WTC11 (cell line): ENCODE results near the gene ADAMTS10. TPM values are rescaled to one million over a fixed set of nuclear protein-coding genes. Genes with fewer than 3 reads are reported as not detected.

Source experiments
- ATAC-seq: fragments of 200-7000 bp; cut with Tn5 transposase; 2 replicates; pipeline ENCODE4 v1.10.0; 2021; ENCODE audit warnings: mild to moderate bottlenecking, moderate library complexity
- CTCF ChIA-PET: fragments of 300-600 bp; sonication (Branson Sonifier 250); formaldehyde crosslinking; loops from one replicate; lab custom pipeline; 2021; ENCODE audit warnings: antibody characterized with exemption; lab: Charles Lee
- POLR2A ChIA-PET: fragments of 350-600 bp; sonication (Branson Sonifier 250); formaldehyde crosslinking; loops from one replicate; lab custom pipeline; 2021; ENCODE audit warnings: antibody characterized with exemption; lab: Charles Lee
- DNase-seq: peaks from one replicate; pipeline ENCODE4 v3.0.0; 2021; ENCODE audit warnings: low spot score
- H3K27ac Mint-ChIP-seq: 2 replicates; pipeline ENCODE4 v1.8.0; 2021; ENCODE audit warnings: mixed read lengths
- H3K27me3 Mint-ChIP-seq: 2 replicates; pipeline ENCODE4 v1.8.0; 2021; ENCODE audit warnings: low read depth, mild to moderate bottlenecking, moderate library complexity, mixed read lengths
- H3K36me3 Mint-ChIP-seq: 2 replicates; pipeline ENCODE4 v1.8.0; 2021; ENCODE audit warnings: mixed read lengths
- H3K4me1 Mint-ChIP-seq: 2 replicates; pipeline ENCODE4 v1.8.0; 2022; ENCODE audit warnings: mixed read lengths
- H3K4me3 Mint-ChIP-seq: 2 replicates; pipeline ENCODE4 v1.8.0; 2021; ENCODE audit warnings: mild to moderate bottlenecking, moderate library complexity, mixed read lengths
- H3K9me3 Mint-ChIP-seq: 2 replicates; pipeline ENCODE4 v1.8.0; 2021; ENCODE audit warnings: mixed read lengths
- ATF1 ChIP-seq: sonication (generic); formaldehyde crosslinking; IDR thresholded peaks from 2 replicates; pipeline ENCODE4 v1.8.1; 2023; ENCODE audit warnings: mild to moderate bottlenecking, moderate library complexity, missing genetic modification reagents
- ATF3 ChIP-seq: sonication (generic); formaldehyde crosslinking; conservative IDR thresholded peaks from 2 replicates; pipeline ENCODE4 v1.8.1; 2022; ENCODE audit warnings: mild to moderate bottlenecking, missing genetic modification reagents
- CBFB ChIP-seq: sonication (generic); formaldehyde crosslinking; IDR thresholded peaks from 2 replicates; pipeline ENCODE4 v1.8.1; 2022; ENCODE audit warnings: mild to moderate bottlenecking, low read depth, missing genetic modification reagents
- CREM ChIP-seq: sonication (generic); formaldehyde crosslinking; IDR thresholded peaks from 2 replicates; pipeline ENCODE4 v1.8.1; 2022; ENCODE audit warnings: mild to moderate bottlenecking, missing genetic modification reagents, moderate library complexity
- E2F1 ChIP-seq: sonication (generic); formaldehyde crosslinking; IDR thresholded peaks from 2 replicates; pipeline ENCODE4 v1.8.0; 2022; ENCODE audit warnings: mild to moderate bottlenecking, missing genetic modification reagents
- E2F4 ChIP-seq: sonication (generic); formaldehyde crosslinking; IDR thresholded peaks from 2 replicates; pipeline ENCODE4 v1.8.1; 2022; ENCODE audit warnings: low read depth, mild to moderate bottlenecking, moderate library complexity, missing genetic modification reagents, borderline replicate concordance
- E2F5 ChIP-seq: sonication (generic); formaldehyde crosslinking; IDR thresholded peaks from 2 replicates; pipeline ENCODE4 v1.8.1; 2022; ENCODE audit warnings: mild to moderate bottlenecking, moderate library complexity, missing genetic modification reagents
- ETV6 ChIP-seq: sonication (generic); formaldehyde crosslinking; IDR thresholded peaks from 2 replicates; pipeline ENCODE4 v1.8.1; 2022; ENCODE audit warnings: mild to moderate bottlenecking, missing genetic modification reagents
- FOXP4 ChIP-seq: sonication (generic); formaldehyde crosslinking; IDR thresholded peaks from 2 replicates; pipeline ENCODE4 v1.8.0; 2022; ENCODE audit warnings: mild to moderate bottlenecking, missing genetic modification reagents
- IRF2 ChIP-seq: sonication (generic); formaldehyde crosslinking; IDR thresholded peaks from 2 replicates; pipeline ENCODE4 v1.8.0; 2022; ENCODE audit warnings: low read depth, missing genetic modification reagents, borderline replicate concordance
- JUN ChIP-seq: sonication (generic); formaldehyde crosslinking; IDR thresholded peaks from 2 replicates; pipeline ENCODE4 v1.8.0; 2023; ENCODE audit warnings: mild to moderate bottlenecking, missing genetic modification reagents
- MAX ChIP-seq: sonication (generic); formaldehyde crosslinking; IDR thresholded peaks from 2 replicates; pipeline ENCODE4 v1.8.0; 2022; ENCODE audit warnings: mild to moderate bottlenecking, missing genetic modification reagents
- MXD4 ChIP-seq: fragments of 250-450 bp; sonication (Bioruptor Pico); IDR thresholded peaks from 2 replicates; pipeline ENCODE4 v1.8.0; 2021; ENCODE audit warnings: mild to moderate bottlenecking, moderate library complexity, borderline replicate concordance
- NFE2L1 ChIP-seq: sonication (generic); formaldehyde crosslinking; IDR thresholded peaks from 2 replicates; pipeline ENCODE4 v1.8.1; 2023; ENCODE audit warnings: missing genetic modification reagents
- NFYB ChIP-seq: sonication (generic); formaldehyde crosslinking; conservative IDR thresholded peaks from 2 replicates; pipeline ENCODE4 v1.8.0; 2022; ENCODE audit warnings: low read depth, missing genetic modification reagents
- SOX15 ChIP-seq: fragments of 250-450 bp; sonication (Bioruptor Pico); IDR thresholded peaks from 2 replicates; pipeline ENCODE4 v1.9.0; 2021; ENCODE audit warnings: mild to moderate bottlenecking
- SP1 ChIP-seq: sonication (generic); formaldehyde crosslinking; conservative IDR thresholded peaks from 2 replicates; pipeline ENCODE4 v1.8.1; 2022; ENCODE audit warnings: missing genetic modification reagents
- TEAD4 ChIP-seq: sonication (generic); formaldehyde crosslinking; IDR thresholded peaks from 2 replicates; pipeline ENCODE4 v1.8.0; 2022; ENCODE audit warnings: mild to moderate bottlenecking, missing genetic modification reagents
- TP53 ChIP-seq: sonication (generic); formaldehyde crosslinking; IDR thresholded peaks from 2 replicates; pipeline ENCODE4 v1.8.1; 2023; ENCODE audit warnings: mild to moderate bottlenecking, missing genetic modification reagents
- USF1 ChIP-seq: sonication (generic); formaldehyde crosslinking; IDR thresholded peaks from 2 replicates; pipeline ENCODE4 v1.8.0; 2022; ENCODE audit warnings: mild to moderate bottlenecking, missing genetic modification reagents
- ZBTB21 ChIP-seq: sonication (generic); formaldehyde crosslinking; IDR thresholded peaks from 2 replicates; pipeline ENCODE4 v1.8.1; 2023; ENCODE audit warnings: mild to moderate bottlenecking, missing genetic modification reagents, borderline replicate concordance
- ZBTB43 ChIP-seq: sonication (generic); formaldehyde crosslinking; IDR thresholded peaks from 2 replicates; pipeline ENCODE4 v1.8.1; 2023; ENCODE audit warnings: mild to moderate bottlenecking, missing genetic modification reagents
- ZMAT4 ChIP-seq: fragments of 250-450 bp; sonication (Bioruptor Pico); IDR thresholded peaks from 2 replicates; pipeline ENCODE4 v1.9.0; 2021; ENCODE audit warnings: mild to moderate bottlenecking
- ZNF232 ChIP-seq: sonication (generic); formaldehyde crosslinking; IDR thresholded peaks from 2 replicates; pipeline ENCODE4 v1.8.0; 2022; ENCODE audit warnings: mild to moderate bottlenecking, missing genetic modification reagents
- ZNF281 ChIP-seq: sonication (generic); formaldehyde crosslinking; IDR thresholded peaks from 2 replicates; pipeline ENCODE4 v1.8.0; 2023; ENCODE audit warnings: mild to moderate bottlenecking, missing genetic modification reagents
- ZNF317 ChIP-seq: sonication (generic); formaldehyde crosslinking; IDR thresholded peaks from 2 replicates; pipeline ENCODE4 v1.8.1; 2023; ENCODE audit warnings: low read depth, mild to moderate bottlenecking, moderate library complexity, missing genetic modification reagents, borderline replicate concordance
- total RNA-seq: library from RNA; stranded (reverse); gene quantifications from 3 replicates; pipeline ENCODE4 v1.2.3, GENCODE V29; 2021

ADAMTS10 gene
- total RNA-seq, 1 experiment from 2014 or later = 16.0 TPM

GRCh38 chr19:8609279-8610040 lies 1.1 kb downstream of the ADAMTS10 start:
- Mint-ChIP-seq H3K4me1 (peaks cover 46% of the 10 kb centered on the region), H3K9me3 (no peaks in the 10 kb centered on the region), H3K4me3 (peak overlapping the region; percentile 89), H3K27me3 (no peaks in the 10 kb centered on the region), H3K27ac (peak overlapping the region; percentile 89), H3K36me3 (peaks cover 9% of the 10 kb centered on the region)
- DNase-seq (peak; percentile 72), ATAC-seq (peak; percentile 75)
- ChIA-PET POLR2A (no interaction called here), CTCF (interaction anchor here (0.7 to 2.4 kb wide), 2 partner anchors 15 to 23 kb away, joined by 3 to 11 read pairs; no protein-coding TSS in a partner anchor)
- TF ChIP-seq NFYB (CRISPR knock-in tag) (no peak), ETV6 (CRISPR knock-in tag) (0 out of 2 replicates have a peak, but pooled peaks have one; percentile 72), SOX15 (CRISPR knock-in tag) (no peak), ZNF232 (no peak), ZNF317 (CRISPR knock-in tag) (no peak), E2F1 (CRISPR knock-in tag) (no peak), ZNF281 (CRISPR knock-in tag) (peak; percentile 72; the same call in 1 of the 2 replicates), USF1 (no peak), MAX (no peak), NFE2L1 (no peak; the same call in 1 of the 2 replicates), ZBTB21 (no peak), ZMAT4 (CRISPR knock-in tag) (no peak), CREM (CRISPR knock-in tag) (no peak; the same call in 1 of the 2 replicates), ATF1 (CRISPR knock-in tag) (no peak), FOXP4 (CRISPR knock-in tag) (no peak), E2F5 (CRISPR knock-in tag) (no peak), ZBTB43 (CRISPR knock-in tag) (peak; percentile 95), SP1 (CRISPR knock-in tag) (0 out of 2 replicates have a peak, but pooled peaks have one; percentile 33), TP53 (0 out of 2 replicates have a peak, but pooled peaks have one; percentile 43), TEAD4 (CRISPR knock-in tag) (no peak), CBFB (CRISPR knock-in tag) (no peak), E2F4 (no peak), ATF3 (CRISPR knock-in tag) (no peak), IRF2 (CRISPR knock-in tag) (no peak), JUN (CRISPR knock-in tag) (no peak), MXD4 (CRISPR knock-in tag) (no peak)
